Activated CD4-positive, alpha-beta memory T cell treated with anti-CD3 and anti-CD28 coated beads for 36 hours (primary cell): ENCODE data around the gene RPL39. TPM values are rescaled to one million over a fixed set of nuclear protein-coding genes. Genes with fewer than 3 reads are reported as not detected.
"Not testable (repeated sequence)": the region's sequence is repeated elsewhere in the genome, so short reads cannot be mapped to it uniquely, and the experiment has no call there.

Experiments used
- CTCF ChIA-PET: fragments of 350-600 bp; sonication (Branson Sonifier 250); formaldehyde crosslinking; loops from one replicate; lab custom pipeline; 2021; ENCODE audit warnings: antibody characterized with exemption, inconsistent platforms; lab: Charles Lee
- POLR2A ChIA-PET: fragments of 350-600 bp; sonication (Branson Sonifier 250); formaldehyde crosslinking; loops from one replicate; lab custom pipeline; 2021; ENCODE audit warnings: antibody characterized with exemption; lab: Charles Lee
- DNase-seq: peaks from one replicate; pipeline ENCODE4 v3.0.0-alpha.2; 2020
- H3K27ac Mint-ChIP-seq: one replicate; pipeline ENCODE4 v1.8.0; 2021; ENCODE audit warnings: mixed read lengths
- H3K27me3 Mint-ChIP-seq: one replicate; pipeline ENCODE4 v1.8.0; 2021; ENCODE audit warnings: mixed read lengths
- H3K36me3 Mint-ChIP-seq: one replicate; pipeline ENCODE4 v1.8.0; 2021; ENCODE audit warnings: mixed read lengths
- H3K4me1 Mint-ChIP-seq: one replicate; pipeline ENCODE4 v1.8.0; 2021; ENCODE audit warnings: low read depth, mixed read lengths
- H3K4me3 Mint-ChIP-seq: one replicate; pipeline ENCODE4 v1.8.0; 2021; ENCODE audit warnings: mild to moderate bottlenecking, mixed read lengths
- H3K9me3 Mint-ChIP-seq: one replicate; pipeline ENCODE4 v1.8.0; 2021; ENCODE audit warnings: mixed read lengths
- intact Hi-C: fragments of 100-400 bp; cut with micrococcal nuclease; formaldehyde crosslinking; loops from one replicate; pipeline ENCODE4 v1.15.1; 2023
- total RNA-seq, 2 experiments: library from RNA; stranded (reverse); gene quantifications; one replicate each; pipeline ENCODE4 v1.2.3, GENCODE V29; 2021

The RPL39 gene
- 1,000 to 10,000 TPM; 2,669 to 2,681 TPM for total RNA-seq

GRCh38 chrX:119791437-119792231 lies at the start of gene RPL39:
RPL39 (minus strand) TSS chrX:119791630; CDS start chrX:119791576, 54 bp downstream.
- POLR2A ChIA-PET, result interaction anchor here (0.7 to 2.2 kb wide), 18 partner anchors 11 to 218 kb away, joined by 3 to 29 read pairs (median 5); partner anchors contain the start of genes NDUFA1, NKRF, RNF113A and SEPTIN6
- Mint-ChIP-seq H3K27me3 (no peaks in the 10 kb centered on the region), H3K4me1 (peaks cover 20% of the 10 kb centered on the region), H3K27ac (peak within 1 kb of the TSS; percentile 97), H3K9me3 (no peaks in the 10 kb centered on the region), H3K36me3 (peaks cover 40% of the 10 kb centered on the region), H3K4me3 (peak within 1 kb of the TSS; percentile 90)
- intact Hi-C loops, result loop anchor here (1.0 to 5.0 kb wide), 11 partner anchors 27 to 274 kb away; partner anchors contain the start of genes NDUFA1, NKAP and RNF113A
- DNase-seq, result peak; percentile 86
- CTCF ChIA-PET, result interaction anchor here (0.8 to 2.2 kb wide), 9 partner anchors 34 to 322 kb away, joined by 3 to 12 read pairs (median 4); partner anchors contain the start of genes NKAP and UPF3B

- Mint-ChIP-seq H3K27me3 (no peaks in the 10 kb centered on the region), H3K4me3 (no peak overlapping the region), H3K36me3 (peaks cover 32% of the 10 kb centered on the region), H3K4me1 (no peaks in the 10 kb centered on the region), H3K27ac (no peak overlapping the region), H3K9me3 (no peaks in the 10 kb centered on the region)
- ChIA-PET POLR2A (interaction anchor here (1.0 kb wide), 1 partner anchor 19 kb away, joined by 4 read pairs; the partner anchor contains the start of gene UPF3B), CTCF (no interaction called here)
- DNase-seq, result no peak
- intact Hi-C loops, result no loop called here
Observed at GRCh38 chrX:119833905-119834304, 42.5 kb upstream of the RPL39 start.

GRCh38 chrX:119828446-119828845 lies 37.0 kb upstream of the RPL39 start:
- DNase-seq, result no peak
- Mint-ChIP-seq H3K9me3 (no peaks in the 10 kb centered on the region), H3K4me1 (peaks cover 10% of the 10 kb centered on the region), H3K4me3 (no peak overlapping the region), H3K36me3 (peaks cover 11% of the 10 kb centered on the region), H3K27ac (no peak overlapping the region), H3K27me3 (no peaks in the 10 kb centered on the region)
- intact Hi-C loops, result no loop called here
- CTCF ChIA-PET, result interaction anchor here (0.6 kb wide), 1 partner anchor 1227 kb away, joined by 5 read pairs; no protein-coding TSS in a partner anchor
- POLR2A ChIA-PET, result interaction anchor here (3.3 kb wide), 1 partner anchor 37 kb away, joined by 11 read pairs; the partner anchor contains the start of gene RPL39

GRCh38 chrX:119826399-119826959 lies 35.0 kb upstream of the RPL39 start:
- Mint-ChIP-seq H3K27ac (peak overlapping the region; percentile 18), H3K4me1 (peaks cover 18% of the 10 kb centered on the region), H3K36me3 (peaks cover 11% of the 10 kb centered on the region), H3K9me3 (no peaks in the 10 kb centered on the region), H3K4me3 (no peak overlapping the region), H3K27me3 (no peaks in the 10 kb centered on the region)
- intact Hi-C loops, result loop anchor here (1.0 kb wide), 1 partner anchor 35 kb away; the partner anchor contains the start of gene RPL39
- DNase-seq, result peak; percentile 31
- ChIA-PET POLR2A (interaction anchor here (3.3 kb wide), 1 partner anchor 35 kb away, joined by 11 read pairs; the partner anchor contains the start of gene RPL39), CTCF (interaction anchor here (1.2 kb wide), 1 partner anchor 35 kb away, joined by 3 read pairs; the partner anchor contains the start of gene RPL39)

- H3K36me3 Mint-ChIP-seq, CTCF ChIA-PET, POLR2A ChIA-PET, H3K27ac Mint-ChIP-seq, intact Hi-C loops, H3K27me3 Mint-ChIP-seq, DNase-seq, H3K9me3 Mint-ChIP-seq, H3K4me3 Mint-ChIP-seq: not testable (repeated sequence)
- H3K4me1 Mint-ChIP-seq, result peaks cover 22% of the 10 kb centered on the region
Observed at GRCh38 chrX:119824221-119824620, 32.8 kb upstream of the RPL39 start.

- H3K36me3 Mint-ChIP-seq, DNase-seq, H3K9me3 Mint-ChIP-seq, intact Hi-C loops, H3K27me3 Mint-ChIP-seq, H3K4me3 Mint-ChIP-seq: not testable (repeated sequence)
- Mint-ChIP-seq H3K4me1 (peaks cover 28% of the 10 kb centered on the region), H3K27ac (peak overlapping the region; percentile 70)
- ChIA-PET POLR2A (interaction anchor here (1.5 kb wide), 1 partner anchor 30 kb away, joined by 6 read pairs; the partner anchor contains the start of gene RPL39), CTCF (interaction anchor here (1.2 kb wide), 1 partner anchor 66 kb away, joined by 3 read pairs; no protein-coding TSS in a partner anchor)
Observed at GRCh38 chrX:119821703-119822102, 30.3 kb upstream of the RPL39 start.

- Mint-ChIP-seq H3K27ac (no peak overlapping the region), H3K36me3 (no peaks in the 10 kb centered on the region), H3K9me3 (no peaks in the 10 kb centered on the region), H3K4me3 (no peak overlapping the region), H3K4me1 (peaks cover 18% of the 10 kb centered on the region), H3K27me3 (no peaks in the 10 kb centered on the region)
- ChIA-PET CTCF (no interaction called here), POLR2A (interaction anchor here (1.6 to 1.8 kb wide), 2 partner anchors 26 to 30 kb away, joined by 3 to 4 read pairs; partner anchors contain the start of gene RPL39)
- intact Hi-C loops, result no loop called here
- no peak for DNase-seq
Observed at GRCh38 chrX:119817130-119817690, 25.8 kb upstream of the RPL39 start.

GRCh38 chrX:119816300-119816699 lies 24.9 kb upstream of the RPL39 start:
- ChIA-PET POLR2A (interaction anchor here (1.6 kb wide), 1 partner anchor 30 kb away, joined by 3 read pairs; no protein-coding TSS in a partner anchor), CTCF (no interaction called here)
- Mint-ChIP-seq H3K4me3 (no peak overlapping the region), H3K36me3 (no peaks in the 10 kb centered on the region), H3K4me1 (peaks cover 14% of the 10 kb centered on the region), H3K27me3 (no peaks in the 10 kb centered on the region), H3K9me3 (no peaks in the 10 kb centered on the region), H3K27ac (no peak overlapping the region)
- no peak for DNase-seq
- intact Hi-C loops, result no loop called here

GRCh38 chrX:119809185-119809666 lies 17.8 kb upstream of the RPL39 start:
- ChIA-PET POLR2A (interaction anchor here (0.6 kb wide), 1 partner anchor 9 kb away, joined by 5 read pairs; no protein-coding TSS in a partner anchor), CTCF (no interaction called here)
- Mint-ChIP-seq H3K9me3 (no peaks in the 10 kb centered on the region), H3K27ac (no peak overlapping the region), H3K4me1 (peaks cover 2% of the 10 kb centered on the region), H3K27me3 (no peaks in the 10 kb centered on the region), H3K4me3 (no peak overlapping the region), H3K36me3 (peaks cover 8% of the 10 kb centered on the region)
- DNase-seq, result no peak
- intact Hi-C loops, result no loop called here

GRCh38 chrX:119808461-119808860 lies 17.0 kb upstream of the RPL39 start:
- DNase-seq, H3K9me3 Mint-ChIP-seq, H3K36me3 Mint-ChIP-seq, CTCF ChIA-PET, H3K4me1 Mint-ChIP-seq, POLR2A ChIA-PET, H3K4me3 Mint-ChIP-seq, H3K27me3 Mint-ChIP-seq, intact Hi-C loops, H3K27ac Mint-ChIP-seq: not testable (repeated sequence)

GRCh38 chrX:119802546-119802945 lies 11.1 kb upstream of the RPL39 start:
- CTCF ChIA-PET, result no interaction called here
- Mint-ChIP-seq H3K9me3 (no peaks in the 10 kb centered on the region), H3K27ac (no peak overlapping the region), H3K4me1 (no peaks in the 10 kb centered on the region), H3K4me3 (no peak overlapping the region), H3K27me3 (no peaks in the 10 kb centered on the region), H3K36me3 (peaks cover 8% of the 10 kb centered on the region)
- no peak for DNase-seq
- intact Hi-C loops, result no loop called here
- POLR2A ChIA-PET, result no interaction called here
